HepG2 (cell line): ENCODE data around the gene ANKRD35. TPM values are rescaled to one million over a fixed set of nuclear protein-coding genes. Genes with fewer than 3 reads are reported as not detected.

ENCODE experiments used
- ATF6 ChIP-seq: sonication (generic); formaldehyde crosslinking; conservative IDR thresholded peaks from 2 replicates; pipeline ENCODE4 v1.4.0; 2020; ENCODE audit warnings: missing genetic modification reagents
- BCLAF1 ChIP-seq: fragments of 450-650 bp; IDR thresholded peaks from 2 replicates; pipeline ENCODE4 v1.6.1; 2017; ENCODE audit warnings: mild to moderate bottlenecking
- CHD2 ChIP-seq: IDR thresholded peaks from 2 replicates; pipeline ENCODE4 v1.6.1; 2011; ENCODE audit warnings: low read depth, low read length, improper control_type of control experiment
- CREB1 ChIP-seq, 2 experiments: fragments of 450-650 bp in 1 of 2; IDR thresholded peaks; 2 replicates each; pipeline ENCODE4 v1.6.1; 2016 to 2017; ENCODE audit warnings: control low read depth in 1 of 2, mild to moderate bottlenecking in 1 of 2, missing compliant biosample characterization in 1 of 2, missing genetic modification characterization in 1 of 2
- EHMT2 ChIP-seq: fragments of 200-600 bp; sonication (generic); IDR thresholded peaks from 2 replicates; pipeline ENCODE4 v1.7.0; 2017; ENCODE audit warnings: antibody characterized with exemption, low read depth, low read length, borderline replicate concordance
- JARID2 ChIP-seq: sonication (generic); formaldehyde crosslinking; IDR thresholded peaks from 2 replicates; pipeline ENCODE4 v1.8.1; 2023; ENCODE audit warnings: missing genetic modification reagents, inconsistent platforms; ENCODE audit not compliant: insufficient replicate concordance
- MBNL3 ChIP-seq: fragments of 250-450 bp; sonication (Bioruptor Pico); conservative IDR thresholded peaks from 2 replicates; pipeline ENCODE4 v1.8.0; 2022; ENCODE audit warnings: mild to moderate bottlenecking, inconsistent platforms
- RELA ChIP-seq: sonication (generic); formaldehyde crosslinking; IDR thresholded peaks from 2 replicates; pipeline ENCODE4 v1.4.0; 2020; ENCODE audit warnings: missing genetic modification reagents
- RFXAP ChIP-seq: sonication (generic); formaldehyde crosslinking; IDR thresholded peaks from 2 replicates; pipeline ENCODE4 v1.4.0; 2020; ENCODE audit warnings: missing genetic modification reagents, borderline replicate concordance
- ZNF468 ChIP-seq: sonication (generic); formaldehyde crosslinking; IDR thresholded peaks from 2 replicates; pipeline ENCODE4 v1.8.0; 2022; ENCODE audit warnings: mild to moderate bottlenecking, moderate library complexity, missing genetic modification reagents
- ZNF550 ChIP-seq: sonication (generic); formaldehyde crosslinking; IDR thresholded peaks from 2 replicates; pipeline ENCODE4 v1.4.0; 2020; ENCODE audit warnings: mild to moderate bottlenecking, missing genetic modification reagents, borderline replicate concordance
- ZNF781 ChIP-seq: sonication (generic); formaldehyde crosslinking; IDR thresholded peaks from 2 replicates; pipeline ENCODE4 v1.5.1; 2020; ENCODE audit warnings: borderline replicate concordance, mild to moderate bottlenecking, missing genetic modification reagents; ENCODE audit errors: not compliant biosample characterization
- ZSCAN20 ChIP-seq: sonication (generic); formaldehyde crosslinking; IDR thresholded peaks from 2 replicates; pipeline ENCODE4 v1.4.0; 2020; ENCODE audit warnings: missing genetic modification reagents, mild to moderate bottlenecking, borderline replicate concordance
- ZZZ3 ChIP-seq: sonication (generic); formaldehyde crosslinking; IDR thresholded peaks from 2 replicates; pipeline ENCODE4 v1.4.0; 2020; ENCODE audit warnings: missing genetic modification reagents, mild to moderate bottlenecking, borderline replicate concordance
- polyA plus RNA-seq, 8 experiments: library from polyadenylated mRNA; depleted of rRNA in 3 of 8; stranded (reverse) in 7 of 8; unstranded in 1 of 8; fragments of >200 nt; fragmentation: Illumina TruSeq in 4 of 8; extraction: Trizol in 4 of 8; gene quantifications; 2 replicates each; pipeline versions ENCODE4 v1.2.1 to v1.2.3, GENCODE V29; 2011 to 2016; ENCODE audit warnings: low read depth in 4 of 8, missing spikeins in 1 of 8, mixed read lengths in 1 of 8; ENCODE audit not compliant: insufficient read depth in 1 of 8
- total RNA-seq, 5 experiments: library from RNA; depleted of rRNA; stranded (reverse); fragments of >200 nt; fragmentation: Illumina TruSeq; extraction: Trizol; gene quantifications; 2 replicates each; pipeline ENCODE4 v1.2.3, GENCODE V29; 2016; ENCODE audit warnings: low read depth in 1 of 5
- TF ChIP-seq, protein P1 (sequence below): sonication (generic); formaldehyde crosslinking; IDR thresholded peaks from 2 replicates; pipeline ENCODE4 v1.4.0; 2020; ENCODE audit warnings: mild to moderate bottlenecking, missing genetic modification reagents
- TF ChIP-seq, protein P2 (sequence below): sonication (generic); formaldehyde crosslinking; IDR thresholded peaks from 2 replicates; pipeline ENCODE4 v1.8.1; 2023; ENCODE audit warnings: mild to moderate bottlenecking, inconsistent platforms, moderate library complexity, missing genetic modification reagents, borderline replicate concordance
- TF ChIP-seq, protein P3 (sequence below): sonication (generic); formaldehyde crosslinking; IDR thresholded peaks from 2 replicates; pipeline ENCODE4 v1.4.0; 2020; ENCODE audit warnings: missing genetic modification reagents

The ANKRD35 gene
- total and polyA plus RNA-seq, 2 of the 13 experiments (the other 11 are each of a cell fraction or from before 2014, with no cell fraction given), result 0.02 TPM; not detected in 1

GRCh38 chr1:145845514-145846161 is 40.0 kb downstream of the ANKRD35 start, which contains the start of gene NUDT17 (continued):
- TF ChIP-seq ATF6 (CRISPR knock-in tag) (no peak), ZZZ3 (CRISPR knock-in tag) (no peak), ZNF781 (CRISPR knock-in tag) (peak; percentile 36), JARID2 (no peak), CHD2 (no peak), ZNF550 (no peak), RFXAP (CRISPR knock-in tag) (no peak), EHMT2 (no peak), MBNL3 (no peak), ZNF468 (CRISPR knock-in tag) (no peak), ZSCAN20 (CRISPR knock-in tag) (no peak), RELA (CRISPR knock-in tag) (no peak), BCLAF1 (no peak), CREB1 (IDR thresholded peaks at IDR 0.05) (no peak), CREB1 (CRISPR knock-in tag; IDR thresholded peaks at IDR 0.05) (no peak)
- TF ChIP-seq, protein P1, sequence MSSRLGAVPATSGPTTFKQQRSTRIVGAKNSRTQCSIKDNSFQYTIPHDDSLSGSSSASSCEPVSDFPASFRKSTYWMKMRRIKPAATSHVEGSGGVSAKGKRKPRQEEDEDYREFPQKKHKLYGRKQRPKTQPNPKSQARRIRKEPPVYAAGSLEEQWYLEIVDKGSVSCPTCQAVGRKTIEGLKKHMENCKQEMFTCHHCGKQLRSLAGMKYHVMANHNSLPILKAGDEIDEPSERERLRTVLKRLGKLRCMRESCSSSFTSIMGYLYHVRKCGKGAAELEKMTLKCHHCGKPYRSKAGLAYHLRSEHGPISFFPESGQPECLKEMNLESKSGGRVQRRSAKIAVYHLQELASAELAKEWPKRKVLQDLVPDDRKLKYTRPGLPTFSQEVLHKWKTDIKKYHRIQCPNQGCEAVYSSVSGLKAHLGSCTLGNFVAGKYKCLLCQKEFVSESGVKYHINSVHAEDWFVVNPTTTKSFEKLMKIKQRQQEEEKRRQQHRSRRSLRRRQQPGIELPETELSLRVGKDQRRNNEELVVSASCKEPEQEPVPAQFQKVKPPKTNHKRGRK (CRISPR knock-in tag), result no peak
- TF ChIP-seq, protein P2, sequence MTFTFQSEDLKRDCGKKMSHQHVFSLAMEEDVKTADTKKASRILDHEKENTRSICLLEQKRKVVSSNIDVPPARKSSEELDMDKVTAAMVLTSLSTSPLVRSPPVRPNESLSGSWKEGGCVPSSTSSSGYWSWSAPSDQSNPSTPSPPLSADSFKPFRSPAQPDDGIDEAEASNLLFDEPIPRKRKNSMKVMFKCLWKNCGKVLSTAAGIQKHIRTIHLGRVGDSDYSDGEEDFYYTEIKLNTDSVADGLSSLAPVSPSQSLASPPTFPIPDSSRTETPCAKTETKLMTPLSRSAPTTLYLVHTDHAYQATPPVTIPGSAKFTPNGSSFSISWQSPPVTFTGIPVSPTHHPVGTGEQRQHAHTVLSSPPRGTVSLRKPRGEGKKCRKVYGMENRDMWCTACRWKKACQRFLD, result no peak
- TF ChIP-seq, protein P3, sequence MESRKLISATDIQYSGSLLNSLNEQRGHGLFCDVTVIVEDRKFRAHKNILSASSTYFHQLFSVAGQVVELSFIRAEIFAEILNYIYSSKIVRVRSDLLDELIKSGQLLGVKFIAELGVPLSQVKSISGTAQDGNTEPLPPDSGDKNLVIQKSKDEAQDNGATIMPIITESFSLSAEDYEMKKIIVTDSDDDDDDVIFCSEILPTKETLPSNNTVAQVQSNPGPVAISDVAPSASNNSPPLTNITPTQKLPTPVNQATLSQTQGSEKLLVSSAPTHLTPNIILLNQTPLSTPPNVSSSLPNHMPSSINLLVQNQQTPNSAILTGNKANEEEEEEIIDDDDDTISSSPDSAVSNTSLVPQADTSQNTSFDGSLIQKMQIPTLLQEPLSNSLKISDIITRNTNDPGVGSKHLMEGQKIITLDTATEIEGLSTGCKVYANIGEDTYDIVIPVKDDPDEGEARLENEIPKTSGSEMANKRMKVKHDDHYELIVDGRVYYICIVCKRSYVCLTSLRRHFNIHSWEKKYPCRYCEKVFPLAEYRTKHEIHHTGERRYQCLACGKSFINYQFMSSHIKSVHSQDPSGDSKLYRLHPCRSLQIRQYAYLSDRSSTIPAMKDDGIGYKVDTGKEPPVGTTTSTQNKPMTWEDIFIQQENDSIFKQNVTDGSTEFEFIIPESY (CRISPR knock-in tag), result no peak; the same call in 1 of the 2 replicates
